ENCODE data around the gene ARID1A. TPM values are rescaled to one million over a fixed set of nuclear protein-coding genes. Genes with fewer than 3 reads are reported as not detected.

Gene ARID1A
- total RNA-seq, 1 donor from 2014 or later: 187 TPM

GRCh38 chr1:26788836-26789611 lies 93.2 kb downstream of the ARID1A start:
- Mint-ChIP-seq H3K4me1 (ENCODE audit: low read depth, unreplicated experiment) (peaks cover 43% of the 10 kb centered on the region), H3K27me3 (ENCODE audit: unreplicated experiment) (peaks cover 11% of the 10 kb centered on the region), H3K36me3 (ENCODE audit: unreplicated experiment) (no peaks in the 10 kb centered on the region), H3K4me3 (ENCODE audit: unreplicated experiment) (peak overlapping the region; percentile 83), H3K27ac (ENCODE audit: unreplicated experiment) (peak overlapping the region; percentile 80), H3K9me3 (ENCODE audit: unreplicated experiment) (peaks cover 20% of the 10 kb centered on the region)
- DNase-seq: peak; percentile 82
- peak; percentile 88 for TF ChIP-seq CTCF (IDR thresholded peaks at IDR 0.05; ENCODE audit: partially characterized antibody, unreplicated experiment)

GRCh38 chr1:26789612-26789865 lies 93.7 kb downstream of the ARID1A start:
- H3K27me3 Mint-ChIP-seq (ENCODE audit: unreplicated experiment): peaks cover 11% of the 10 kb centered on the region
- peaks cover 17% of the 10 kb centered on the region for H3K9me3 Mint-ChIP-seq (ENCODE audit: unreplicated experiment)
- no peaks in the 10 kb centered on the region for H3K36me3 Mint-ChIP-seq (ENCODE audit: unreplicated experiment)
- peaks cover 43% of the 10 kb centered on the region for H3K4me1 Mint-ChIP-seq (ENCODE audit: low read depth, unreplicated experiment)
- H3K27ac Mint-ChIP-seq (ENCODE audit: unreplicated experiment): no peak overlapping the region
- no peak for DNase-seq
- no peak for TF ChIP-seq CTCF (IDR thresholded peaks at IDR 0.05; ENCODE audit: partially characterized antibody, unreplicated experiment)
- no peak overlapping the region for H3K4me3 Mint-ChIP-seq (ENCODE audit: unreplicated experiment)

GRCh38 chr1:26789931-26790330 lies 94.1 kb downstream of the ARID1A start:
- no peak for DNase-seq
- Mint-ChIP-seq H3K36me3 (ENCODE audit: unreplicated experiment) (no peaks in the 10 kb centered on the region), H3K4me1 (ENCODE audit: low read depth, unreplicated experiment) (peaks cover 42% of the 10 kb centered on the region), H3K4me3 (ENCODE audit: unreplicated experiment) (no peak overlapping the region), H3K9me3 (ENCODE audit: unreplicated experiment) (peaks cover 16% of the 10 kb centered on the region), H3K27me3 (ENCODE audit: unreplicated experiment) (peaks cover 11% of the 10 kb centered on the region), H3K27ac (ENCODE audit: unreplicated experiment) (peak overlapping the region; percentile 20)
- no peak for TF ChIP-seq CTCF (IDR thresholded peaks at IDR 0.05; ENCODE audit: partially characterized antibody, unreplicated experiment)

- H3K27me3 Mint-ChIP-seq (ENCODE audit: unreplicated experiment): peaks cover 11% of the 10 kb centered on the region
- no peaks in the 10 kb centered on the region for H3K36me3 Mint-ChIP-seq (ENCODE audit: unreplicated experiment)
- DNase-seq: no peak
- TF ChIP-seq CTCF (IDR thresholded peaks at IDR 0.05; ENCODE audit: partially characterized antibody, unreplicated experiment): no peak
- H3K4me1 Mint-ChIP-seq (ENCODE audit: low read depth, unreplicated experiment): peaks cover 38% of the 10 kb centered on the region
- H3K9me3 Mint-ChIP-seq (ENCODE audit: unreplicated experiment): peaks cover 13% of the 10 kb centered on the region
- no peak overlapping the region for H3K4me3 Mint-ChIP-seq (ENCODE audit: unreplicated experiment)
- no peak overlapping the region for H3K27ac Mint-ChIP-seq (ENCODE audit: unreplicated experiment)
These were observed 94.7 kb downstream of the ARID1A start for GRCh38 chr1:26790551-26790953.

- TF ChIP-seq CTCF (IDR thresholded peaks at IDR 0.05; ENCODE audit: partially characterized antibody, unreplicated experiment): no peak
- Mint-ChIP-seq H3K4me3 (ENCODE audit: unreplicated experiment) (peak overlapping the region; percentile 15), H3K9me3 (ENCODE audit: unreplicated experiment) (peaks cover 13% of the 10 kb centered on the region), H3K27ac (ENCODE audit: unreplicated experiment) (no peak overlapping the region), H3K27me3 (ENCODE audit: unreplicated experiment) (peaks cover 11% of the 10 kb centered on the region), H3K4me1 (ENCODE audit: low read depth, unreplicated experiment) (peaks cover 32% of the 10 kb centered on the region), H3K36me3 (ENCODE audit: unreplicated experiment) (no peaks in the 10 kb centered on the region)
- DNase-seq: no peak
These were observed 95.3 kb downstream of the ARID1A start for GRCh38 chr1:26791148-26791547.
